H9 (cell line): Measurements from ENCODE around the gene TRIM38. TPM values are rescaled to one million over a fixed set of nuclear protein-coding genes. Genes with fewer than 3 reads are reported as not detected.

Source experiments
- DNase-seq: peaks from one replicate; pipeline ENCODE4 v3.0.0-alpha.2; 2017
- H2AFZ ChIP-seq: one replicate; pipeline ENCODE4 v1.6.1; 2013; ENCODE audit warnings: mild to moderate bottlenecking, low read length, control low read depth, moderate library complexity
- H2AK5ac ChIP-seq: 2 replicates; pipeline ENCODE4 v1.6.1; 2013; ENCODE audit warnings: low read length, control low read depth, mixed read lengths; ENCODE audit not compliant: insufficient read length
- H2BK120ac ChIP-seq: one replicate; pipeline ENCODE4 v1.6.1; 2013; ENCODE audit warnings: low read depth, mild to moderate bottlenecking, low read length, control low read depth, inconsistent platforms; ENCODE audit not compliant: poor library complexity, severe bottlenecking
- H2BK12ac ChIP-seq: 2 replicates; pipeline ENCODE4 v1.6.1; 2013; ENCODE audit warnings: low read length, control low read depth, mixed read lengths, low read depth; ENCODE audit not compliant: insufficient read length
- H2BK15ac ChIP-seq: 2 replicates; pipeline ENCODE4 v1.6.1; 2013; ENCODE audit warnings: low read depth, low read length, control low read depth
- H2BK20ac ChIP-seq: one replicate; pipeline ENCODE4 v1.6.1; 2013; ENCODE audit warnings: low read depth, mild to moderate bottlenecking, low read length, control low read depth, inconsistent platforms; ENCODE audit not compliant: poor library complexity, severe bottlenecking
- H2BK5ac ChIP-seq: 2 replicates; pipeline ENCODE4 v1.6.1; 2013; ENCODE audit warnings: low read length, control low read depth, mixed read lengths; ENCODE audit not compliant: insufficient read length
- H3K14ac ChIP-seq: 2 replicates; pipeline ENCODE4 v1.6.1; 2013; ENCODE audit warnings: low read length, control low read depth; ENCODE audit not compliant: insufficient read depth
- H3K18ac ChIP-seq: 2 replicates; pipeline ENCODE4 v1.6.1; 2013; ENCODE audit warnings: low read depth, mild to moderate bottlenecking, mixed read lengths, low read length, control low read depth; ENCODE audit not compliant: insufficient read length
- H3K23ac ChIP-seq: 2 replicates; pipeline ENCODE4 v1.6.1; 2013; ENCODE audit warnings: low read length, control low read depth, mixed read lengths, low read depth; ENCODE audit not compliant: insufficient read length
- H3K23me2 ChIP-seq: 2 replicates; pipeline ENCODE4 v1.6.1; 2013; ENCODE audit warnings: low read depth, mild to moderate bottlenecking, mixed read lengths, low read length, control low read depth; ENCODE audit not compliant: insufficient read length, poor library complexity, severe bottlenecking
- H3K27ac ChIP-seq: 2 replicates; pipeline ENCODE4 v1.5.1; 2013; ENCODE audit warnings: low read length, control low read depth, mixed read lengths, low read depth; ENCODE audit not compliant: insufficient read length
- H3K27me3 ChIP-seq: 2 replicates; pipeline ENCODE4 v1.6.1; 2013; ENCODE audit warnings: low read length, control low read depth, inconsistent platforms; ENCODE audit not compliant: insufficient read depth
- H3K4ac ChIP-seq: 2 replicates; pipeline ENCODE4 v1.6.1; 2013; ENCODE audit warnings: low read depth, mild to moderate bottlenecking, control low read depth, inconsistent platforms, low read length, moderate library complexity
- H3K4me1 ChIP-seq: 2 replicates; pipeline ENCODE4 v1.6.1; 2013; ENCODE audit warnings: low read length, control low read depth, inconsistent platforms; ENCODE audit not compliant: insufficient read depth
- H3K4me2 ChIP-seq: 2 replicates; pipeline ENCODE4 v1.6.1; 2013; ENCODE audit warnings: low read length, control low read depth, mixed read lengths; ENCODE audit not compliant: insufficient read length, insufficient read depth
- H3K56ac ChIP-seq: 2 replicates; pipeline ENCODE4 v1.6.1; 2013; ENCODE audit warnings: low read depth, mild to moderate bottlenecking, mixed read lengths, low read length, control low read depth; ENCODE audit not compliant: insufficient read length
- H3K79me1 ChIP-seq: 2 replicates; pipeline ENCODE4 v1.6.1; 2013; ENCODE audit warnings: low read depth, mild to moderate bottlenecking, moderate library complexity, low read length, control low read depth, inconsistent platforms; ENCODE audit not compliant: insufficient read depth, poor library complexity, severe bottlenecking
- H3K79me2 ChIP-seq: 2 replicates; pipeline ENCODE4 v1.6.1; 2013; ENCODE audit warnings: low read length, control low read depth, inconsistent platforms; ENCODE audit not compliant: insufficient read depth
- H3K9ac ChIP-seq: 2 replicates; pipeline ENCODE4 v1.6.1; 2013; ENCODE audit warnings: low read length, control low read depth, mixed read lengths; ENCODE audit not compliant: insufficient read length; ENCODE audit errors: extremely low read depth
- H3K9me3 ChIP-seq: one replicate; pipeline ENCODE4 v1.6.1; 2013; ENCODE audit warnings: low read depth, low read length, inconsistent platforms; ENCODE audit not compliant: control insufficient read depth
- H3T11ph ChIP-seq: one replicate; pipeline ENCODE4 v1.6.1; 2013; ENCODE audit warnings: mild to moderate bottlenecking, low read length, control low read depth, inconsistent platforms
- H4K20me1 ChIP-seq: one replicate; pipeline ENCODE4 v1.6.1; 2013; ENCODE audit not compliant: control insufficient read depth, insufficient read length, insufficient read depth
- H4K5ac ChIP-seq: 2 replicates; pipeline ENCODE4 v1.6.1; 2013; ENCODE audit warnings: low read depth, mild to moderate bottlenecking, mixed read lengths, low read length, control low read depth; ENCODE audit not compliant: insufficient read length
- H4K8ac ChIP-seq: replicated peaks from 2 replicates; pipeline ENCODE4 v1.6.1; 2013; ENCODE audit warnings: low read length, control low read depth, mixed read lengths, low read depth; ENCODE audit not compliant: insufficient read length
- H4K91ac ChIP-seq: 2 replicates; pipeline ENCODE4 v1.6.1; 2013; ENCODE audit warnings: low read depth, mild to moderate bottlenecking, moderate library complexity, mixed read lengths, low read length, control low read depth; ENCODE audit not compliant: insufficient read length
- H3K27ac Mint-ChIP-seq, 3 experiments: 2 replicates in 2 of 3; 3 replicates in 1 of 3; pipeline ENCODE4 v1.8.0; 2020 to 2021; ENCODE audit warnings: mixed read lengths in 3 of 3, mild to moderate bottlenecking in 1 of 3, moderate library complexity in 1 of 3
- H3K27me3 Mint-ChIP-seq: 2 replicates; pipeline ENCODE4 v1.8.0; 2021; ENCODE audit warnings: low read depth, mild to moderate bottlenecking, moderate library complexity, mixed read lengths
- H3K36me3 Mint-ChIP-seq, 3 experiments: 2 replicates in 2 of 3; 3 replicates in 1 of 3; pipeline ENCODE4 v1.8.0; 2020 to 2021; ENCODE audit warnings: low read depth in 3 of 3, mixed read lengths in 3 of 3; ENCODE audit not compliant: insufficient read depth in 1 of 3
- H3K4me1 Mint-ChIP-seq, 2 experiments: 2 replicates each; pipeline ENCODE4 v1.8.0; 2020; ENCODE audit warnings: mixed read lengths in 2 of 2
- H3K4me3 Mint-ChIP-seq, 2 experiments: 2 replicates in 1 of 2; 3 replicates in 1 of 2; pipeline ENCODE4 v1.8.0; 2020 to 2021; ENCODE audit warnings: mild to moderate bottlenecking in 2 of 2, mixed read lengths in 2 of 2, moderate library complexity in 1 of 2
- H3K9me3 Mint-ChIP-seq, 2 experiments: 2 replicates in 1 of 2; 3 replicates in 1 of 2; pipeline ENCODE4 v1.8.0; 2020; ENCODE audit warnings: mild to moderate bottlenecking in 2 of 2, mixed read lengths in 2 of 2, moderate library complexity in 1 of 2
- CTCF ChIP-seq: fragments of 200-600 bp; sonication (generic); conservative IDR thresholded peaks from 3 replicates; pipeline ENCODE4 v1.8.0; 2021; ENCODE audit warnings: antibody characterized with exemption, mild to moderate bottlenecking
- WGBS: extraction: QIAGEN DNeasy Blood & Tissue Kit; methylation state at CpG from one replicate; pipeline ENCODE4 v1.1.7; 2013; ENCODE audit warnings: missing lambda C conversion rate, low lambda C conversion rate, mixed read lengths; ENCODE audit not compliant: insufficient read length; ENCODE audit errors: extremely low coverage; 5-methylcytosine and 5-hydroxymethylcytosine counted together
- total RNA-seq: library from RNA; stranded (reverse); gene quantifications from 2 replicates; pipeline ENCODE4 v1.2.1, GENCODE V29; 2021

The TRIM38 gene
- total RNA-seq, 1 experiment from 2014 or later, result 0.61 TPM

- WGBS, result no CpG with 5 or more reads among the region's 7 CpGs
- Mint-ChIP-seq H3K9me3 (no peaks in the 10 kb centered on the region), H3K4me1 (peaks cover 3 to 5% of the 10 kb centered on the region in 2 experiments; a peak in 2 of 4 replicates), H3K27ac (no peak overlapping the region), H3K36me3 (no peaks in the 10 kb centered on the region), H3K27me3 (no peaks in the 10 kb centered on the region), H3K4me3 (no peak overlapping the region)
- Histone ChIP-seq H3K9ac (no peak overlapping the region), H4K5ac (no peak overlapping the region), H3K4me2 (no peak overlapping the region), H3T11ph (no peak overlapping the region), H2BK15ac (no peak overlapping the region), H2AK5ac (no peak overlapping the region), H2BK120ac (no peak overlapping the region), H3K9me3 (no peaks in the 10 kb centered on the region), H2AFZ (no peak overlapping the region), H4K20me1 (no peaks in the 10 kb centered on the region), H2BK20ac (no peak overlapping the region), H3K56ac (no peak overlapping the region), H4K91ac (no peak overlapping the region), H3K14ac (no peak overlapping the region), H3K79me1 (no peaks in the 10 kb centered on the region), H3K18ac (no peak overlapping the region), H3K4ac (no peak overlapping the region), H3K23ac (no peak overlapping the region), H4K8ac (no peak overlapping the region), H3K27me3 (no peaks in the 10 kb centered on the region), H3K79me2 (no peaks in the 10 kb centered on the region), H3K4me1 (no peaks in the 10 kb centered on the region), H2BK5ac (no peak overlapping the region), H3K27ac (no peak overlapping the region), H2BK12ac (no peak overlapping the region), H3K23me2 (no peaks in the 10 kb centered on the region)
- TF ChIP-seq CTCF, result no peak
- no peak for DNase-seq
These were observed 45.7 kb upstream of the TRIM38 start for GRCh38 chr6:25916789-25917490.
